ENCODE measurements around the gene EFCAB8.
"Not testable (repeated sequence)": the region's sequence is repeated elsewhere in the genome, so short reads cannot be mapped to it uniquely, and the experiment has no call there.

The EFCAB8 gene

GRCh38 chr20:32909896-32910571 lies 51.3 kb downstream of the EFCAB8 start:
- no peak for DNase-seq (ENCODE audit: low spot score)

DNA sequence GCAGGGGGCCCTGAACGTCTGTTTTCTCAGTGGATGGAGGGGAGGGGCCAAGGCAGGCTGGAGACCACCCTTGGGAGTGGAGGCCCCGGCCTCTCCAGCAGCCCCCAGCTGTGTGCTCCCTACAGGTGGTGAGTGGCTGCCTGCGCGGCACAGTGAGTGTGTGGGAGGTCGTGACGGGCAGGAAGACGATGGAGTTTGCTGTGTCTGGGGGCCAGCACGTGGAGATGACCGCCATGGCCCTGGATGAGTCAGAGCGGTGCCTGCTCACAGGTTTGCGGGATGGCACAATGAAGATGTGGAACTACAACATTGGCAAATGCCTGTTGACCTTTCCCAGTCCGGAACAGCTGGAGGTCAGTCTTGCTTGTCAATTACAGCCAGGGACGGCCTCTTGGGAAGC lies 52.6 kb downstream of the EFCAB8 start:
- no peak for DNase-seq (ENCODE audit: low spot score)

GRCh38 chr20:32912688-32913087 lies 54.0 kb downstream of the EFCAB8 start:
- DNase-seq (ENCODE audit: low spot score): no peak

DNA sequence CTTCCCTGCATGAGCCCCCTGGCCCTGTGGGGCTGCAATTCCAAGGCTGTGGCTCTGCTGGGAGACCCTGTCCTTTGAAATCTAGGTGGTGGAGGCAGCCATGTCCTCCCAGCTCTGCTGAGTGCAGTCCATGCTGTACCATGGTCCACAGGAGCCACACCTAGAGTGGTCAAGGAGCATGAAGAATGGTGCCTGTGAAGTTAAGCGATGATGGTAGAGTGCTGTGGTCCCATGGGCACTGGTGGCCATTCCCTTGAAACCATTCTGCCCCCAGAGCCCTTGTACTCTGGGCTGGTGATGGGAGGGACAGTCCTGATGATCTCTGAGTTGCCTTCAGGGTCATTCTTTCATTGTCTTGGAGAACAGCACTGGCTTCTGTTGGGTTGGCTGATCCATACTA lies 55.3 kb downstream of the EFCAB8 start:
- DNase-seq (ENCODE audit: low spot score): no peak

- DNase-seq (ENCODE audit: low spot score): no peak
These were observed 58.6 kb downstream of the EFCAB8 start for GRCh38 chr20:32917191-32917950.

DNA sequence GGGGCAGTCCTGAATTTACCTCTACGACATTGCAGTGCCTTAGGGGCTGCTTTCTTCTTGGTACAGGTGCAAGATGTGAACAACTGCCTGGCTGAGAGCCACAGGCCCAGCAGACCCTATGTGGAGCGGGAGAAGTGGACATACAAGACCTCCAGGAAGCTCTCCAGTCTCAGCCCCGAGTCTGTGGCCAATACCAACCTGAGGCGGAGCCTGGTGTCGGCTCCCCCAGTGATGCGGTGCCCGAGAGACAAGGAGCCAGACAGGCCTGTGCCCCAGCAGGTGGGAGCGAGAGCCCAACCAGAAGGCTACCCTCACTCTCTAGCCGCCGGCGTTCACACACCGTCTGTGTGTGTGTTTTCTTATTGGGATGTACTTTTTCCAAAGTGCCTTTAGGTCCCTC lies 59.6 kb downstream of the EFCAB8 start:
- DNase-seq (ENCODE audit: low spot score): no peak

DNA sequence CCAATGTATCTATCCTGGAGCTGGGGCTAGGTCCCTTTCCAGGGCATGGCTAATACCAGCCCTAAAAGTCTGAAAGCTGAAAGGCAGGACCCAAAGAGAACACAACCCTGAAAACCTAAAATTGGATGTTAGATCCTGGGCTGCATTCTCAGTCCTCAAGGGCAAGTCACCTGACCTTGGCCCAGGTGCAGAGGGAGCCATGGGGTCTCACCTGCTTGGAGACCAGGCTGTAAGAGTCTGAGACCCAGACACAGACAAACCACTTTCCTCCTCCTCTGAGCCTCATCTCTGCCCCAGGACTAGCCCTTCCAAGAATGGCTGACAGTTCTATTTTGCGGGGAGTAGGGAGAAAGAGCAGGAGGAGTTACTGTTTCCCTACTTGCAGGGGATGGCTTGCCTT lies 60.0 kb downstream of the EFCAB8 start:
- no peak for DNase-seq (ENCODE audit: low spot score)

- DNase-seq (ENCODE audit: low spot score): no peak
These were observed 61.3 kb downstream of the EFCAB8 start for GRCh38 chr20:32920066-32920465.

GRCh38 chr20:32920530-32921298 lies 62.0 kb downstream of the EFCAB8 start:
- no peak for DNase-seq (ENCODE audit: low spot score)

DNA sequence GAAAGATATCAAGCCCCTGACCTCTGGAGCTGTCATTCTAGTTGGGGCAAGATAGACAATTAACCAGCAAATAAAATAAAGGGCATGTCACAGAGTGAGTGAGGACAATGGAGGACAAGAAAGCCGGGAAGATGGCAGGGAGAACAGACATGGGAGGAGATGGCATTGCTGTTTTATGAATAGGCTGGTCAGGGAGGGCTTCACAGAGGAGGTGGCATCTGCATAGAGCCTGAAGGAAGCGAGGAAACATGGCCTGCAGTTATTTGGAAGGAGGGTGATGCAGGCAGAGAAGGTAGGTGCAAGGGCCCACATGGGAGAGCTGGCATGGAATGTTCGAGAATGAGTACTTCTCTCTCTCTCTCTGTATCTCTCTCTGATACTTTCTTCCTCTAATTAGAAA lies 63.7 kb downstream of the EFCAB8 start:
- DNase-seq (ENCODE audit: low spot score): no peak

DNA sequence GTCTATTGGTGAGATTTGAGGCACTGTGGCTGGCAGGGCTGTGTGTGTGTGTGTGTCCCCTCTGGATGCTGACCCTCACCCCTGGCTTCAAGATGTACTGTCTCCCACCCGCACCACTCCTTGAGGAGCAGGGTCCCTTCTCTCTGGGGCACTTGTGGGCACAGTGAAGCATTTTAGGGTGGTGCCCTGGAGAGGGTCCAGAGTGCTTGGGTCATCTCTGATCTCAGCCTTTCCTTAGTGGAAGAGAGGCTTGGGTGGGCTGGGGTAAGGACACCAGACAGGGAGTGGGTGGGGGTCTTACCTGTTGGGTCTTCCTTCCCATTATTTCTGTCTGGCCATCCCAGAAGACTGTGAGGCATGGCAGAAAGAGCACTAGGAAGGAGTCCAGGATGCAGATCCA lies 66.1 kb downstream of the EFCAB8 start:
- DNase-seq (ENCODE audit: low spot score): no peak

GRCh38 chr20:32925481-32926196 lies 66.9 kb downstream of the EFCAB8 start:
- DNase-seq (ENCODE audit: low spot score): no peak

GRCh38 chr20:32929162-32929561 lies 70.4 kb downstream of the EFCAB8 start:
- no peak for DNase-seq (ENCODE audit: low spot score)

DNA sequence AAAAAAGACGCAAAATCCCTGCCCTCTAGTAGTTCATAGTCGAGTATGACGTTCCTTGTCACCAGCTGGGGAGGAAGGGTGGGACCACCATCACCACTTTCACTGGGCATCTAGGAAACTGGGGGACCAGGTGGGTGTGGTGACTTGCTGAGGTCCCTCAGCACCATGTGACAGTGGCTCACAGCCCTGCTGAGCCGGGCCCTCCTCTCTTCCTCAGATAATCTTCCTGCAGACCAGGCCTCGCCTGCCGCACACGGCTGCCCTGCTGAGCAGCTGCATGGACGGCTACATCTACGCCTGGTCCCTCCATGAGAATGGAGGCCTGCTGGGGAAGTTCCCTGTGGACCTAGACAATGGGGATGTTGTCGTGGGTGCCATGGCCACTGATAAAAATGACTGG lies 71.5 kb downstream of the EFCAB8 start:
- no peak for DNase-seq (ENCODE audit: low spot score)

- DNase-seq (ENCODE audit: low spot score): no peak
These were observed 72.0 kb downstream of the EFCAB8 start for GRCh38 chr20:32930701-32931100.

GRCh38 chr20:32934580-32934979 lies 75.9 kb downstream of the EFCAB8 start:
- no peak for DNase-seq (ENCODE audit: low spot score)

DNA sequence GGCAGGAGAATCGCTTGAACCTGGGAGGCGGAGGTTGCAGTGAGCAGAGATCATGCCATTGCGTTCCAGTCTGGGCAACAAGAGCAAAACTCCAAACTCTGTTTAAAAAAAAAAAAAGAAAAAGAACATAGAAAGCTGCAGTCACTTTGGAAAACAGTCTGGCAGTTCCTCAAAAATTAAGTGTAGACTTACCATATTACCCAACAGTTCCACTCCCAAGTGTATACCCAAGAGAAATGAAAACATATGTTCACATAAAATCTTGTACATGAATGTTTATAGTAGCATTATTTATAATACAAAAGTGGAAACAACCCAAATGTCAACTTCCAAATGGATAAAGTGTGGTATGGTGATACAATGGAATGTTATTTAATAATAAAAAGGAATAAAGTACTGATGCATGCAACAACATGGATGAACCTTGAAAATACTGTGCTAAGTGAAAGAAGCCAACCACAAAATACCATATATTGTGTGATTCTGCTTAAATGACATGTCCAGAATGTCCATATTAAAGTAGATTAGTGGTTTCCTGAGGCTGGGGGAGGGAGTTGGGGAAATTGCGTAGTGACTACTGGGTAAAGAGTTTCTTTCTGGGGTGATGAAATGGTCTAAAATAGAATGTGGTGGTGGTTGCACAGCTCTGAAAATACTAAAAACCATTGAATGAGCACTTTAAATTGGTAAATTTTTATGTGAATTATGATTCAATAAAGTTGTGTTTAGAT lies 82.6 kb downstream of the EFCAB8 start:
- DNase-seq (ENCODE audit: low spot score): no peak

DNA sequence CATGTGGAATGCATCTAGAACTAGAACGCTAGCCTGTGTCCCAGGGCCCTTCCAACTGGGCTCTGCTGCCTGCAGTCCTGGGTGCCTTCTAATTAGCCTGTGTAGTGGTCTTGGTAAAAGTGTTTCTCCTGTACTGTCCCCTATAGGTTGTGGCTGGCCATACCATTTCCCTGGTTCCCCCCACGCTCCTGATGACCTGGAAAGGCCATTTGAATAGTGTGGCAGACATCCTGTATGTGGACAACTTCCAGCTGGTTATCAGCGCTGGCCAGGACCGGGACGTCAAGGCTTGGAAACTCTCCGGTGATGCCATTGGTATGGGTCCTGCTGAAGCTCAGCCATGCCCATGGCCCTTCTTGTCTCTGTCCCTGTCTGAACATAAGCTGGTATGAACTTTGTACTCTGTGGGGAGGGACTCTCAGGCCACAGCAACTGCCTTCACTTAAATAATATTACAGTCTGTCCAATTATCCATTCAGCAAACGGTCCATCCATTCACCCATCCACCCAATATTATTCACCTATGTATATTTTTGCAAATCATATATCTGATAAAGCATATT lies 84.8 kb downstream of the EFCAB8 start:
- no peak for DNase-seq (ENCODE audit: low spot score)

- DNase-seq (ENCODE audit: low spot score): no peak
These were observed 87.0 kb downstream of the EFCAB8 start for GRCh38 chr20:32945710-32946221.

DNA sequence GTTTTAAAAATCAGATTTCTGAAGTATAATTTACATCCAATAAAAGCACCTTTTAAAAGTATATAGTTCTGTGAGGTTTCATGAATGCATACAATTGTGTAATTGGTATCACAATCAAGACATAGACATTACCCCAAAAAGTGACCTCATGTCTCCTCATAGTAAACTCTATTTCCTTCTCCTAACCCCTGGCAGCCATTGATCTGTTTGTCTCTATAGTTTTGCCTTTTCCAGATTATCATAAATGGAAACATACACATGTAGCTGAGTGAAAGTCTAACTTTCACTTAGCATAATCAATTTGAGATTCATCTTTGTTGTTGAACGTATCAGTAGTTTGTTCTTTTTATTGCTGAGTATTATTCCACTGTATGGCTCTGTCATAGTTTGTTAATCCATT lies 87.9 kb downstream of the EFCAB8 start:
- no peak for DNase-seq (ENCODE audit: low spot score)

DNA sequence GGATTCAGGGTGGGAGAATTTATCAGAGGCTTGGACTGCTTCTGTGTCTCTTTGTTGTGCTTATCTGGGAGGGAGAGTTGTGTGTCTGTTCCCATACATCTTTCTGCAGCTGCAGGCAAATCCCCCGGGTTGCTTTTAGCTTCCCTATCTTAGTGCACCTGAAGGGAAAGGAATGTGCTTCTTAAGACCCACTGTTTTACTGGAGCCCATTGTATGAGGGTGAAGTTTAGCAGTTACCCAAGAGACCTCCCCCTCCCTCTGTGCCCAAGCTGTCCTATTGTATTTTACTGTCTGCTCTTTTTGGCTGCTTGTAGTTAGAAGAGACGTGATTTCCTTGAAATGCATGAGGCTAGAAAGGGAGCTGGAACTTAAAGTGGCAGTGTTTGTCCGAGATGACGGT lies 91.8 kb downstream of the EFCAB8 start:
- not testable (repeated sequence) for DNase-seq (ENCODE audit: low spot score)
